ACHN (cell line): ENCODE data around the gene AKT1S1.

Source experiments
- DNase-seq: peaks from one replicate; pipeline ENCODE4 v3.0.0-alpha.2; 2015
- in situ Hi-C: cut with HindIII; loops from 2 replicates; pipeline ENCODE4 v1.10.0; 2017; ENCODE audit warnings: low sequenced_read_pairs, low pct_ligation_motif_present, low pct_unique_long_range_greater_than_20kb

Gene AKT1S1

DNA sequence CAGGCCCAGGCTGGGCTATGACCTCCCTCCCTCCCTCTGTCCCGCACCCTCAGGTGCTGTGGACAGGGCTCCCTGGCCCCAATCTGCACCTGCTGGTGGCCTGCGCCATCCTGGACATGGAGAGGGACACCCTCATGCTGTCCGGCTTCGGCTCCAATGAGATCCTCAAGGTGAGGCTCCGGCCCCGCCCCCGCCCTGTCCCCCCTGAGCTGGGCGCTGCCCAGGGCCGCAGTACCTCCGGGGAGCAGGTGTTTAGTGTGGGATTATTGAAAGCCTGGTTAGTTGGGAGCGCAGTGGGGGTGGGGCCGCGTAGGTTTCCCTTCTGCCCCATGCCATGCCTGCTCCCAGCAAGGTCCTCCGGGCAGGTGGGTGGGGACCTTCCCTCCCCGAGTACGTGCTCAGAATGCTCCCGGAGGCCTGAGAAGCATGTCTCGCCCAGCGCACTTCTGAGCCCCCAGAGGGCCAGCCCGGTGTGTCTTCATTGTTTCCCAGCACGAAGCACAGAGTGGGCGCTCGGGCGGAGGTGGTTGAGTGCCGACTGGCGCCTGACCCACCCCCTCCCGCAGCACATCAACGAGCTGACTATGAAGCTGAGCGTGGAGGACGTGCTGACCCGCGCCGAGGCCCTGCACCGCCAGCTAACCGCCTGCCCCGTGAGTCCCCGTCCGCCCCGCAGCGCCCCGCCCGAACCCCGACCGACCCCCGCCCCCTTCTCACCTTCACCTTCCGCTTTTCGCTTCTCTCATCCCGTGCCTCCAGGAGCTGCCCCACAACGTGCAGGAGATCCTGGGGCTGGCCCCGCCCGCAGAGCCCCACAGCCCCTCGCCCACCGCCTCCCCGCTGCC lies 10.7 kb upstream of the AKT1S1 start:
- in situ Hi-C loops = no loop called here
- DNase-seq = no peak

DNA sequence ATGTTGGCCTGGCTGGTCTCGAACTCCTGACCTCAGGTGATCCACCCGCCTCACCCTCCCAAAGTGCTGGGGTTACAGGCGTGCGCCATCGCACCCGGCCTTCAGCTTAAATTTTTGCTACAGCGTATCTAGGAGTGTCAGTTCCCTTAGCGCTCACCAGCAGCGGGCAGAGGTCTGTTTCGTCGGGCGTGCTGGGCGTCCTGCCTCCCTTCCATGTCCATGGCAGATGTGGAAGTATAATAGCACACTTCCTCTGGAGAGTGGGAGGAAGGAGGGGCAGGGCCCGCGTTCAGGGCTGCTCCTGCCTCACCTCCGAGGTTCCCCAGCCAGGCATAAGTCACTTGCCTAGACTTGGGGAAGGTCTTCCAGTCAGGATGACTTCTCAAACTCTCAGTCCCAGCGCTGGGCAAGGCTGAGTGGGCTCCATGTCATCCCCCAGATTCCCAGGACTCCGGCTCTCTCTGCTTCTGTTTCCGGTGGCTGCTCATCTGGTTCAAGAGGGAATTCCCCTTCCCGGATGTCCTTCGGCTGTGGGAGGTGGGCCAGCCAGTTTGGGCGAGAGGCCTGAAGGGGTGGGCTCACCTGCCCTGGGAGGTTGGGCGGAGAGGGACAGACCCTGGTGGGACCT lies 10.0 kb upstream of the AKT1S1 start:
- in situ Hi-C loops = no loop called here
- no peak for DNase-seq

DNA sequence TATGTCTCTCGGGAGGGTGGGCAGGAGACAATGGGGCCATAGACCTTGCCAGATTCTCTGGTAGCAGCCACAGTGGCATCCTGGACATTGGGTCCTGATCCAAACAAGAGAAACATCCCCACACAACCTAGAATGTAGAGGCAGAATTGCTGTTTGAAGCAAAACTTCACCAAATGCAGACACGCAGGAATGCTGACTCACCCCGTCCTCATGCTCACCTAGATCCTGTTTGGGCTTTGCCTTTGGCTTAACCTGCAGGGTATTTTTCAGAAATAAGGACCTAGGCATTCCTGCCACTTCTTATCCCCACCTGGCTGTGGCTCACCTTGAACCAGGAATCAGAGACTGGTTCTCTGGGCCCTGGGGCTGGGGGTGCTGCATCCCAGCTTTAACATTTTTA lies 7.6 kb upstream of the AKT1S1 start:
- in situ Hi-C loops = no loop called here
- DNase-seq = no peak

DNA sequence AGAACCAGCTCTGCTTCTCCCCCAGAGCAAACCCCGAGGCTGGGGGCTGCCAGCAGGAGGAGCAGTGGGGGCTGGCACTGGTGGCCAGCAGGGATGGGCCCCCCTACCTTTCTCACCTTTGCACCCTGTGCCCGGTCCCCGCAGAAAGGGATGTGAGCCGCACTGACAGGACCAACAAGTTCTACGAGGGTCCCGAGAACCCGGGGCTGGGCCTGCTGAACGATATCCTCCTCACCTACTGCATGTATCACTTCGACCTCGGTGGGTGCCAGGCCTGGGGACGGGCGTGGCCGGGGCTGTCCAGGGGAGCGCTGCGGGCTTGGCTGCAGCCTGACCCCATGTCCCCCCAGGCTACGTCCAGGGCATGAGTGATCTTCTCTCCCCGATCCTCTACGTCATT lies 7.0 kb upstream of the AKT1S1 start:
- DNase-seq = no peak
- in situ Hi-C loops = no loop called here

- in situ Hi-C loops = no loop called here
- DNase-seq = no peak
Observed at GRCh38 chr19:49883094-49883493, 5.9 kb upstream of the AKT1S1 start.

- in situ Hi-C loops = no loop called here
- no peak for DNase-seq
Observed at GRCh38 chr19:49882643-49883042, 5.5 kb upstream of the AKT1S1 start.

- in situ Hi-C loops = no loop called here
- DNase-seq = no peak
Observed at GRCh38 chr19:49881672-49882394, 4.7 kb upstream of the AKT1S1 start.

DNA sequence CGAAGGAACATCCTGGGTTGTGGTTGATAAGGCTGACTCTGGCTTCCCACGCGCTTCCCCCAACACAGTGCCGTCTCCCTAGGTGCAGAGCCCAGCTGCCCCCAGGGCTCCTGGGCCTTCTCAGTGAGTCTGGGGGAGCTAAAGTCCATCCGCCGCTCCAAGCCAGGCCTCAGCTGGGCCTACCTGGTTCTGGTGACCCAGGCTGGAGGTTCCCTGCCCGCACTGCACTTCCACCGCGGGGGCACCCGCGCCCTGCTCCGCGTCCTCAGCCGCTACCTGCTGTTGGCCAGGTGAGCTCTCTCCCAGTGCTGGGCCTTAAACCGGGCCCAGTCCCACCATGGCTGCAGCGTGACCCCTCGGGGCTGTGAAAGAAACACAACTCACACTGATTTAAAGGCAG lies 4.0 kb upstream of the AKT1S1 start:
- in situ Hi-C loops = no loop called here
- no peak for DNase-seq

DNA sequence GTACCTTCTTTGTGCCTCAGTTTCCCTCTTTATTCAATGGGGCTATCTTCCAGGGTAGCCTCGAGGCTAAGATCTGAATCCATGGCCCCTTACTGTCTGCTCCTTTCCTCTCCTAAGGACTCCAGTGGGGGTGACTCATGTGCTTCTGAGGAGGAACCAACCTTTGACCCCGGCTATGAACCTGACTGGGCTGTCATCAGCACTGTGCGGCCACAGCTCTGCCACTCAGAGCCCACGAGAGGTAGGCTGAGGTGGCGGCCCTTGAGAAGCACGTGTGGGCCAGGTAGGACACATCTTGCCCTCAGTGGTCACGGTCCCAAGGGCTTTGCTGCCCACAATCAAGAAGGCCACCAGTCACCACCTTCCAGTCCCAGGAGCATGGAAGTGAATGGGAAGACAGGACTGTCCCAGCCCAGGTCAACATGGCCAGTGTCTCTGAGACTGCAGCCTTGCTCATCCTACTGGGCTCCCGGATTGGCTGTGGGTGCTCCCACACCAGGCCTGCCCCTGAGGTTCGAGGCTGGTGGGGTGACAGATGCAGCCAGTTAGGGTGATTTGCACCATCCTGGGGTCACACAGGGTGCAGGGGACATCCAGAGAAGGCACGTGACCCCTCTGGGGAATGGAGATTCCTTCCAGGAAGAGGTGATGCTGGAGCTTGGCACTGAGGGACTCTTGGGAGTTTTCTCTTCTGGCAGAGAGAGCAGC lies 3.2 kb upstream of the AKT1S1 start:
- no peak for DNase-seq
- in situ Hi-C loops = no loop called here

GRCh38 chr19:49879243-49879963 lies 2.2 kb upstream of the AKT1S1 start:
- in situ Hi-C loops = no loop called here
- DNase-seq = no peak

- in situ Hi-C loops = no loop called here
- DNase-seq = no peak
Observed at GRCh38 chr19:49878744-49879070, 1.6 kb upstream of the AKT1S1 start.

- in situ Hi-C loops = no loop called here
Observed at GRCh38 chr19:49877879-49878743, 956 bp upstream of the AKT1S1 start.

DNA sequence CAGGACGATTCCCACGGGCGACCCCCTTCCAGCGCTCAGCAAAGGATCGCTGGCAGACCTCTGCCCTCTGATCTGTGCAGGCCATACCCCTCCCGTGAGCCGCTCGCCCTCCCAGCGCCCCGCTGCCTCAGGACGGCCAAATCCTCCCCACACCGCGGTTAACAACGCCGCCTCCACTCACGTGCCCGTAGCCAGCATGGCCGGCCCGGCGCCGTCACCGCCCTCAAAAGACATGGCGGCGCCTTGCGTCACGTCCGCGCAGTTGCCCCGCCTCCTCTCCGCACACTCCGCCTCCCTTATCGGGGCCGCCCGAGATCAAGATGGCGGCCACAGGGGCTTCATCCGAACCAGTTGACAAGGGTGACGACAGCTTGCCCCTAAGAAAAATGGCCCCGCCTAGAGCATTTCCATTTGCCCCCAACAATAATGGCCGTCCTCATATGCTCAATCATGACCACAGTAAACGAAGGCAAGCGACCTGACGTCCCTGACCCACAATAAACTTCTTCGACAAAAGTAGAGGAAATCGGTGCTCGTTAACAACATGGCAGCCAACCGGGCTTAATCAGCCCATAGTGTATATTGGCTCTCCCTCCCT lies 634 bp downstream of the AKT1S1 start:
- in situ Hi-C loops = no loop called here
- peak; percentile 95 for DNase-seq

More at GRCh38 chr19:49877879-49878743, 956 bp upstream of the AKT1S1 start:
- peak; percentile 94 for DNase-seq

GRCh38 chr19:49875857-49876421 lies 1.2 kb downstream of the AKT1S1 start:
- in situ Hi-C loops = no loop called here

DNA sequence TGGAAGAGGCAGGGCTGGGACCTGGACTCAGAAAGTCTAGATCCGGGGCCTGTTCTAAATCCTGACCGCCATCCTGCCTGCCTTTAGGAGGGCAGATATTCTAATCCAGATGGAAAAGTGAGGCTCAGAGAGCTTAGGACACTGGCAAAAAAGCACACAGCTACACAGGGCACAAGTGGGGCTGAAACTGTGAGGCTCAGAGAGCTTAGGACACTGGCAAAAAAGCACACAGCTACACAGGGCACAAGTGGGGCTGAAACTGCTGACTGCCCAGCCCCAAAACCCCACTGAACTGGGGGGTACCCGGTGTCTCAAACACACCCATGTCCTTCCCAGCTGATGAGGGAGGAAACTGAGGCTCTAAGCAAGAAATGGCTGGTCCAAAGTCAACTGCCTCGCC lies 2.0 kb downstream of the AKT1S1 start:
- in situ Hi-C loops = no loop called here
- DNase-seq = no peak

More at GRCh38 chr19:49875857-49876421, 1.2 kb downstream of the AKT1S1 start:
- DNase-seq = peak; percentile 42

DNA sequence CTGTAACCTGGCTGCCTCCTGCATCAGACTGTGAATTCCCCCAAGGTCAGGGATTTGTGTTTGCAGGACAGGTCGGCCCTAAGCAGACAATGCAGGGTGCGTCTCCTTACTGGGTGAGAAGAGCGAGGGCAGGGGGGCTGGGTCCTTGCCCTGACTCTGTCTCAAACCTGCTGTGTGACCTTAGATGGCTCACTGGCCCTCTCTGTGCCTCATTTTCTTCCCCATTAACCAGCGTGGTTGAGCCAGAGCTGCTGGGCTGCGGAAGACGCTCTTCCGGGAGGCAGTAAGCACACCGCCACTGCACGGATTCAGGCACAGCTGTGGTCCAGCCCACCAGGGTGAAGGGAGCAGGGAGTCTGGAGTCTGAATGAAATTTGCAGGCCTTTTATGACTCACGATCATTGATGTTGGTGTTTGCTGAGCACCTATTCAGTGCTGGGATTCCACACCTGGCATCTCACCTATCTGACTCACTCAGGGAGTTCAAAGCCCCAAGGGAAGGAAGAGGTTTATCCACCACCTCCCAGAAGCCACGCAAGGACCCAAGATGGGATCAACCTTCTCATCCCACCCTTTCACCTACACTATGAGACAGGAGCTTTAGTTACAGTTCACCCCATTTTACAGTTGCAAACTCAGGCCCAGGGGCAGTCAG lies 2.5 kb downstream of the AKT1S1 start:
- in situ Hi-C loops = no loop called here
- no peak for DNase-seq
